GM23248 (cell line): ENCODE data around the gene WDR35. TPM values are rescaled to one million over a fixed set of nuclear protein-coding genes. Genes with fewer than 3 reads are reported as not detected.

Experiments
- DNase-seq: peaks from one replicate; pipeline ENCODE4 v3.0.0-alpha.2; 2015
- H2AFZ ChIP-seq: fragments of 200-600 bp; sonication (generic); 2 replicates; pipeline ENCODE4 v1.6.1; 2016; ENCODE audit warnings: antibody characterized with exemption
- H3F3A ChIP-seq: fragments of 200-600 bp; sonication (generic); 2 replicates; pipeline ENCODE4 v1.6.1; 2016; ENCODE audit warnings: mild to moderate bottlenecking, antibody characterized with exemption, mixed run types; ENCODE audit not compliant: insufficient read depth
- H3K27ac ChIP-seq: fragments of 200-600 bp; sonication (generic); 2 replicates; pipeline ENCODE4 v1.5.1; 2016; ENCODE audit warnings: mild to moderate bottlenecking
- H3K27me3 ChIP-seq: fragments of 200-600 bp; sonication (generic); replicated peaks from 2 replicates; pipeline ENCODE4 v1.6.1; 2016; ENCODE audit warnings: mild to moderate bottlenecking; ENCODE audit not compliant: insufficient read depth
- H3K36me3 ChIP-seq: fragments of 200-600 bp; sonication (generic); 2 replicates; pipeline ENCODE4 v1.6.1; 2016; ENCODE audit warnings: low read depth, mild to moderate bottlenecking
- H3K4me1 ChIP-seq: fragments of 200-600 bp; sonication (generic); 2 replicates; pipeline ENCODE4 v1.6.1; 2016; ENCODE audit warnings: mild to moderate bottlenecking; ENCODE audit not compliant: insufficient read depth
- H3K4me2 ChIP-seq: fragments of 200-600 bp; sonication (generic); one replicate; pipeline ENCODE4 v1.6.1; 2016; ENCODE audit warnings: mild to moderate bottlenecking; ENCODE audit not compliant: unreplicated experiment
- H3K4me3 ChIP-seq: fragments of 200-600 bp; sonication (generic); 2 replicates; pipeline ENCODE4 v1.5.1; 2016; ENCODE audit warnings: mild to moderate bottlenecking
- H3K79me2 ChIP-seq: fragments of 200-600 bp; sonication (generic); 2 replicates; pipeline ENCODE4 v1.6.1; 2016; ENCODE audit warnings: mild to moderate bottlenecking; ENCODE audit not compliant: insufficient read depth
- H3K9ac ChIP-seq: fragments of 200-600 bp; sonication (generic); 2 replicates; pipeline ENCODE4 v1.6.1; 2016; ENCODE audit warnings: mild to moderate bottlenecking
- H3K9me2 ChIP-seq: fragments of 200-600 bp; sonication (generic); 2 replicates; pipeline ENCODE4 v1.6.1; 2016; ENCODE audit warnings: mixed run types, mild to moderate bottlenecking, moderate library complexity; ENCODE audit not compliant: insufficient read depth
- H3K9me3 ChIP-seq: fragments of 200-600 bp; sonication (generic); one replicate; pipeline ENCODE4 v1.6.1; 2017; ENCODE audit warnings: low read depth
- H4K20me1 ChIP-seq: fragments of 200-600 bp; sonication (generic); 2 replicates; pipeline ENCODE4 v1.6.0; 2016; ENCODE audit not compliant: insufficient read depth
- EZH2 ChIP-seq: fragments of 200-600 bp; sonication (generic); IDR thresholded peaks from 2 replicates; pipeline ENCODE4 v1.6.1; 2018; ENCODE audit warnings: antibody characterized with exemption, mild to moderate bottlenecking; ENCODE audit not compliant: insufficient read depth, poor library complexity, severe bottlenecking
- EZH2phosphoT487 ChIP-seq: fragments of 200-600 bp; sonication (generic); IDR thresholded peaks from 2 replicates; pipeline ENCODE4 v1.6.1; 2018; ENCODE audit warnings: antibody characterized with exemption, moderate library complexity, mild to moderate bottlenecking, low read depth; ENCODE audit not compliant: insufficient read depth
- WGBS, 2 experiments: methylation state at CpG; one replicate each; pipeline ENCODE4 v1.1.6; 2015 to 2017; ENCODE audit warnings: low lambda C conversion rate in 2 of 2, low coverage in 1 of 2; ENCODE audit errors: missing lambda C conversion rate in 2 of 2; 5-methylcytosine and 5-hydroxymethylcytosine counted together
- in situ Hi-C: fragments of 300-500 bp; cut with MboI; formaldehyde crosslinking; loops from 2 replicates; pipeline ENCODE4 v1.15.0; 2020
- polyA plus RNA-seq: library from polyadenylated mRNA; unstranded; fragments of >200 nt; fragmentation: Nextera tagmentation; extraction: Ambion mirVana; gene quantifications from 2 replicates; pipeline ENCODE4 v1.2.1, GENCODE V29; 2016
- total RNA-seq: library from RNA; depleted of rRNA; stranded (reverse); fragments of >200 nt; shearing (Covaris generic); gene quantifications from 2 replicates; pipeline ENCODE4 v1.2.3, GENCODE V29; 2014

WDR35 gene
- total and polyA plus RNA-seq, 2 experiments from 2014 or later: 3.2 to 7.3 TPM

DNA sequence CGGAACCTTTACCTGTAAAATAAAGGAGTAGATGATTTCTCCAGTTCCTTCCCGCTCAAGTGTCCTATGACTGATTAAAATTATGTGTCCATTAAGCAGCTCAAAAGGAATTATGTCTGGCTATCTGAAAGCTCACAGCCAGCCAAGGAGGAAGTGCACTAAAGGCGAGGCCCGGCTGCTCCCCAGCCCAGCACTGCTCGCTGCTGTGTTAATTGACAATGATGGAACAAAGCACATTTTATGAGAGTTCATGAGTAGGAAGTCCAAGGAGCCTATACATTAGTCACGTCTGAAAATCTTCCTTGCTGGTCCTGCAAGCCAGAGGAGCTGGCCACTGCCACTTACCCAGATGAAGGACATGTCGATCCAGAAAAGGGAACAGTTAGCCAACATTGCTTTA is 102.4 kb downstream of the WDR35 start:
- H3K4me2 ChIP-seq: no peak overlapping the region
- H3F3A ChIP-seq: no peaks in the 10 kb centered on the region
- 82 to 90% methylated on average over 7 of the region's 7 CpGs for WGBS, 2 experiments
- in situ Hi-C loops: no loop called here
- TF ChIP-seq EZH2 (no peak), EZH2phosphoT487 (no peak)
- H2AFZ ChIP-seq: no peak overlapping the region
- no peaks in the 10 kb centered on the region for H4K20me1 ChIP-seq
- no peak overlapping the region for H3K9ac ChIP-seq
- H3K4me3 ChIP-seq: no peak overlapping the region
- H3K27me3 ChIP-seq: no peaks in the 10 kb centered on the region
- 0 out of 2 replicates have a peak, but pooled peaks cover 3% of the 10 kb centered on the region for H3K4me1 ChIP-seq
- no peaks in the 10 kb centered on the region for H3K9me3 ChIP-seq
- no peak for DNase-seq
- peaks cover 7% of the 10 kb centered on the region for H3K79me2 ChIP-seq
- H3K36me3 ChIP-seq: no peaks in the 10 kb centered on the region
- H3K27ac ChIP-seq: no peak overlapping the region
- no peaks in the 10 kb centered on the region for H3K9me2 ChIP-seq

DNA sequence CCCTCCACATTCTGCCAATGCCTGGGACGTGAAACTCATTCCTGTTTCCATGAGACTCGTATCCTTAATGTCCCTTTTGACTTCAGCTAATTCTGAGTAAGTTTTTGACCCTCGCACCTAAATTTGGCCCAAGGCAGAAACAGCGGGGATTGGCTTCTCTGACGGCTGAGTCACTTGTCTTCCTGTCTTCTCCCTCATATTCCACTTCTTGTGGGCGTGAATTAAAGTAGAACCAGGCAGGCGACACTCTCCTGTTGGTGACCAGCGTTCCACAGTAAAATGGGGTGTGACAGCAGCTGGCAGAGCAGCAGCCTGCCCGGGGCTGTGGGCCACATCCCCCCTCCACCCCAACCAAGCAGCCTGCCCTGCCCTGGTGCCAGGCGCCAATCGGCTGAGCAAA is 103.6 kb downstream of the WDR35 start:
- DNase-seq: peak; percentile 24
- WGBS, 2 experiments: 56 to 58% methylated on average over 11 of the region's 11 CpGs
- TF ChIP-seq EZH2phosphoT487: no peak
- no peak for TF ChIP-seq EZH2
- no peaks in the 10 kb centered on the region for H3K79me2 ChIP-seq
- no peak overlapping the region for H3K4me2 ChIP-seq
- no peaks in the 10 kb centered on the region for H3K36me3 ChIP-seq
- no peaks in the 10 kb centered on the region for H4K20me1 ChIP-seq
- no peaks in the 10 kb centered on the region for H3F3A ChIP-seq
- no peak overlapping the region for H3K9ac ChIP-seq
- H2AFZ ChIP-seq: no peak overlapping the region
- H3K27ac ChIP-seq: no peak overlapping the region
- no peaks in the 10 kb centered on the region for H3K27me3 ChIP-seq
- in situ Hi-C loops: no loop called here
- no peak overlapping the region for H3K4me3 ChIP-seq
- H3K9me2 ChIP-seq: no peaks in the 10 kb centered on the region
- H3K9me3 ChIP-seq: no peaks in the 10 kb centered on the region
- 0 out of 2 replicates have a peak, but pooled peaks cover 3% of the 10 kb centered on the region for H3K4me1 ChIP-seq

DNA sequence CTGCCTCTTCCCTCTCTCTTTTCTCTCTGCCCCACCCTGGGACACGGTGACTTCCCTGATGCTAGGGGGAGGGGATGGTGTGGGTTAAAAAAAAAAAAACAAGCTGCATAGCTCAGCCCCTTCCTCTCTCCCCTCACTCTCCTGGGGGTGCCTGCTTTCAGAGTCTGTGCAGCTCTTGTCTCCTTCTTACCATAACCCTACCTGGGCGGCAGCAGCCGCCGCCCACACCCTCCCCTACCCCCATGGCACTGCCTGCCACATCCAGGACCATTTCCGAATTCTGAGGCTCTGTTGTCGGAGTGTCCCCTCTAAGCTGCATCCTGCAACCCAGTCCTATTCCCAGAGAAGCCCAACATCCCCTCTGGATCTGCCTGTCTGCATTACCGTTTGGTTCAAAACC is 104.1 kb downstream of the WDR35 start:
- in situ Hi-C loops: no loop called here

DNA sequence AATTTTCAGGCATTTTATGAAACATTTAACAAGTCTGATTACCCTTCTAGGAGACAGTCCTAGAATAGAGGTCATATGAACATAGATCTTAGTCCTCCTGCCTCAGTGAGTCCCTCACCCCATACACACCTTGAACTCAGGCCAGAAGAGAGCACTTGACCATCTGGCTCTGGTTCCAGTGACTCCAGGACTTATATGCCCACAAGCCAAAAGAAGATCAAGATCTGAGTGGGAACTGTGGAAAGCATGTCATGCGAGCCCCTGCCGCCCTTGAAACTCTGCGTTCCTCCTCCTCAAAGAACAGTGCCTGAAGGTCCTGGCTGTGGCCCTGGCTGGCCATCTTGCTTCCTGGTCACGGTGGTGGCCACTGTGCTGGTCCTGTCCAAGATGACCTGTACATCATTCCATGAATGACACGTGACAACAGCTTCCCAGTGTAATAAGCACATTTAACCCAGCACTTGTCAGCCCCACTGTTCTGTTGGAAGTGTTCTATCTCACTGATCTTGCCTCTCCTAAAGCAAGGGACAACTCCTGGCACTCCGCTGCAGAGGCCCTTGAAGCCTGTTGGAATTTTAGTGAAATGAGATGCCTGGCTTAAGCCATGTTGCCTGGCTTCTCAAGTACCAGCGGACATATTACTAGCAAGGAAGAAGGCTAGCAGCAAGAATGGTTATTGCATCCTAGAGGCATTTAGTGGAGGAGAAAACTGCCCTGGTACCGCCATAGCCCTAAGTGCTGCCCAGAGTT is 105.8 kb downstream of the WDR35 start:
- no peak for TF ChIP-seq EZH2phosphoT487
- no peak for TF ChIP-seq EZH2
- Histone ChIP-seq H3K27ac (no peak overlapping the region), H3K4me3 (no peak overlapping the region), H3K4me1 (0 out of 2 replicates have a peak, but pooled peaks cover 3% of the 10 kb centered on the region), H3K4me2 (no peak overlapping the region), H4K20me1 (no peaks in the 10 kb centered on the region), H3K9me2 (no peaks in the 10 kb centered on the region), H3K27me3 (no peaks in the 10 kb centered on the region), H3K79me2 (no peaks in the 10 kb centered on the region), H2AFZ (no peak overlapping the region), H3F3A (no peaks in the 10 kb centered on the region), H3K36me3 (no peaks in the 10 kb centered on the region), H3K9me3 (no peaks in the 10 kb centered on the region), H3K9ac (no peak overlapping the region)
- WGBS, 2 experiments: 90 to 92% methylated on average over 8 of the region's 8 CpGs
- in situ Hi-C loops: no loop called here
- DNase-seq: no peak

More for the DNA sequence above, 104.1 kb downstream of the WDR35 start:
- H3K4me2 ChIP-seq: no peak overlapping the region
- H3K9me3 ChIP-seq: no peaks in the 10 kb centered on the region
- no peak overlapping the region for H2AFZ ChIP-seq
- H3K27me3 ChIP-seq: no peaks in the 10 kb centered on the region
- no peaks in the 10 kb centered on the region for H4K20me1 ChIP-seq
- H3F3A ChIP-seq: no peaks in the 10 kb centered on the region
- 0 out of 2 replicates have a peak, but pooled peaks cover 3% of the 10 kb centered on the region for H3K4me1 ChIP-seq
- WGBS, 2 experiments: 51 to 53% methylated on average over 7 of the region's 7 CpGs
- no peak overlapping the region for H3K4me3 ChIP-seq
- H3K79me2 ChIP-seq: no peaks in the 10 kb centered on the region
- no peaks in the 10 kb centered on the region for H3K36me3 ChIP-seq
- TF ChIP-seq EZH2phosphoT487 (no peak), EZH2 (no peak)
- no peak overlapping the region for H3K9ac ChIP-seq
- H3K27ac ChIP-seq: no peak overlapping the region
- no peak for DNase-seq
- H3K9me2 ChIP-seq: no peaks in the 10 kb centered on the region
